Esophagus muscularis mucosa (tissue), 4 donors: ENCODE measurements around the gene PPP3CA.
"Not testable (repeated sequence)": the region's sequence is repeated elsewhere in the genome, so short reads cannot be mapped to it uniquely, and the experiment has no call there.

Experiments
- CTCF ChIP-seq, 3 experiments: fragments of 200-600 bp in 2 of 3; fragments of 450-650 bp in 1 of 3; sonication (generic) in 2 of 3; IDR thresholded peaks; one replicate each; pipeline ENCODE4 v1.5.1; 2017 to 2019; ENCODE audit warnings: antibody characterized with exemption in 3 of 3, mild to moderate bottlenecking in 2 of 3, moderate library complexity in 1 of 3
- EP300 ChIP-seq: sonication (generic); formaldehyde crosslinking; IDR thresholded peaks from one replicate; pipeline ENCODE4 v1.6.1; 2017; ENCODE audit warnings: antibody characterized with exemption
- POLR2A ChIP-seq: fragments of 450-650 bp; IDR thresholded peaks from one replicate; pipeline ENCODE4 v1.6.1; 2017; ENCODE audit warnings: antibody characterized with exemption, moderate library complexity, mild to moderate bottlenecking, low read depth
- POLR2AphosphoS5 ChIP-seq, 2 donors: sonication (generic); formaldehyde crosslinking; IDR thresholded peaks; one replicate each; pipeline ENCODE4 v1.6.1; 2017; ENCODE audit warnings: antibody characterized with exemption in 2 of 2

- TF ChIP-seq POLR2A; CTCF (IDR thresholded peaks at IDR 0.05); POLR2AphosphoS5 (IDR thresholded peaks at IDR 0.05); EP300: not testable (repeated sequence)
Measured at GRCh38 chr4:101092609-101093008, 254.7 kb downstream of the PPP3CA start.
